VCaP (cell line): ENCODE measurements around the gene TMEM203.
A peak's percentile ranks its signal among the peaks of the same experiment; 100 is the strongest.

ENCODE experiments used
- H3K27ac ChIP-seq: fragments of 450-650 bp; 2 replicates; pipeline ENCODE4 v1.5.1; 2017
- TF ChIP-seq, protein P1 (sequence below): fragments of 450-650 bp; conservative IDR thresholded peaks from 2 replicates; pipeline ENCODE4 v1.5.1; 2017; ENCODE audit warnings: mild to moderate bottlenecking, moderate library complexity

TMEM203 gene

GRCh38 chr9:137185921-137186320 is 19.5 kb downstream of the TMEM203 start:
- TF ChIP-seq, protein P1, sequence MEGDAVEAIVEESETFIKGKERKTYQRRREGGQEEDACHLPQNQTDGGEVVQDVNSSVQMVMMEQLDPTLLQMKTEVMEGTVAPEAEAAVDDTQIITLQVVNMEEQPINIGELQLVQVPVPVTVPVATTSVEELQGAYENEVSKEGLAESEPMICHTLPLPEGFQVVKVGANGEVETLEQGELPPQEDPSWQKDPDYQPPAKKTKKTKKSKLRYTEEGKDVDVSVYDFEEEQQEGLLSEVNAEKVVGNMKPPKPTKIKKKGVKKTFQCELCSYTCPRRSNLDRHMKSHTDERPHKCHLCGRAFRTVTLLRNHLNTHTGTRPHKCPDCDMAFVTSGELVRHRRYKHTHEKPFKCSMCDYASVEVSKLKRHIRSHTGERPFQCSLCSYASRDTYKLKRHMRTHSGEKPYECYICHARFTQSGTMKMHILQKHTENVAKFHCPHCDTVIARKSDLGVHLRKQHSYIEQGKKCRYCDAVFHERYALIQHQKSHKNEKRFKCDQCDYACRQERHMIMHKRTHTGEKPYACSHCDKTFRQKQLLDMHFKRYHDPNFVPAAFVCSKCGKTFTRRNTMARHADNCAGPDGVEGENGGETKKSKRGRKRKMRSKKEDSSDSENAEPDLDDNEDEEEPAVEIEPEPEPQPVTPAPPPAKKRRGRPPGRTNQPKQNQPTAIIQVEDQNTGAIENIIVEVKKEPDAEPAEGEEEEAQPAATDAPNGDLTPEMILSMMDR = no peak
- H3K27ac ChIP-seq = peak overlapping the region; percentile 16; the same call in 1 of the 2 replicates

DNA sequence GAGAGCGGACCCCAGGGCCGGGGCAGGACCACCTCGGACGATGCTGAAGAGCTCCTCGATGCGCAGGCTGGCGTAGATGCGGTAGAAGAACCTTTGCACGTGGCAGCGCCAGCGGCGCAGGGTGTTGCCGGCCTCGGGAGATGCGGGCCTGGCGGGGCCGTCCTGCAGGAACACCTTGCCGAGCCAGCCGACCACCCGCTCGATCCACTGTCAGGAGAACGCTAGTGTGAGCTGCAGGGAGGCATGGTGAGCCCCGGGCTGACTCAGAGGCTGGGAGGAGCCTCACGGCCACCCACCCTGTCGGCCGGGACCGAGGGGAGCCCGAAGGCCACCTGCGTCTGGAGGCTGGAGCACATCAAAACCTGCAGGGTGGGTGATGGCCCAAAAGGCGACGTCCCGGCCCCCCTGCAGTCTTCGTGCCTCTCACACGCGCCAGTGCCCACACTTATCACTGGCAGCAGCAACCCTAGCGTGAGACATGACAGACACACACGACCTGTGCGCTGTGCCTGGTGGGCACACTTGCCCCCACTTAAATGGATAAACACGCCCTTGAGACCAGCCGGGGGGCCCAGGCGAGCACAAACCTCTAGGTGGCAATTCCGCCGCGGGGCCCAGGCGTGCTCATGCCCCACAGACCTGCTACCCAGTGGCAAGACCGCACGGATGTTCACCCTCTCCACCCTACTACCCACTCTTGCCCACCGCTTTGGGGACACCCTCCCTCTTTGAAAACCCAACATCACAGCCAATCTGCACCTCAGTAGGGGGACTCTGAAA is 20.4 kb downstream of the TMEM203 start:
- no peak overlapping the region for H3K27ac ChIP-seq
- TF ChIP-seq, protein P1 = no peak

GRCh38 chr9:137183980-137184595 is 21.4 kb downstream of the TMEM203 start:
- H3K27ac ChIP-seq = no peak overlapping the region
- TF ChIP-seq, protein P1 = no peak

DNA sequence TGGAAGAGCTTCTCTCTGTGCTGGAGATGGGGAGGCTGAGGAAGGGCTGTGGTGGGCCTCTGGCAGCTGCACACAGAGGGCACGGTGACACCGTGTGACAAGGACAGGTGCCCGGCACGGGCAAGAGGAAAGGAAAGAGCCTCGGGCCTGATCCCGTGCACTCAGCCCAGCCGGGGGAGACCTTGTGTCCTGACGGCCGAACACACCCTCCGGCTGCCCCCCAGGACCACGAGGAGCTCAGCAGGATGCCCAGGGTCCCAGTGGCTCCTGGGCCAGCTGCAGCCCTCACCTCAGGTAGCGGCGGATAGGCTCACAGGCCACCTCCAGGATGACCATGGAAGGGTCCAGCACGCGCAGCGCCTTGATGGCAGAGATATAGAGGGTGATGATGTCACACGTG is 22.6 kb downstream of the TMEM203 start:
- H3K27ac ChIP-seq = no peak overlapping the region
- TF ChIP-seq, protein P1 = no peak

GRCh38 chr9:137181680-137182079 is 23.8 kb downstream of the TMEM203 start:
- TF ChIP-seq, protein P1 = no peak
- no peak overlapping the region for H3K27ac ChIP-seq

- TF ChIP-seq, protein P1 = no peak
- H3K27ac ChIP-seq = no peak overlapping the region
These were observed 25.0 kb downstream of the TMEM203 start for GRCh38 chr9:137180491-137180890.

DNA sequence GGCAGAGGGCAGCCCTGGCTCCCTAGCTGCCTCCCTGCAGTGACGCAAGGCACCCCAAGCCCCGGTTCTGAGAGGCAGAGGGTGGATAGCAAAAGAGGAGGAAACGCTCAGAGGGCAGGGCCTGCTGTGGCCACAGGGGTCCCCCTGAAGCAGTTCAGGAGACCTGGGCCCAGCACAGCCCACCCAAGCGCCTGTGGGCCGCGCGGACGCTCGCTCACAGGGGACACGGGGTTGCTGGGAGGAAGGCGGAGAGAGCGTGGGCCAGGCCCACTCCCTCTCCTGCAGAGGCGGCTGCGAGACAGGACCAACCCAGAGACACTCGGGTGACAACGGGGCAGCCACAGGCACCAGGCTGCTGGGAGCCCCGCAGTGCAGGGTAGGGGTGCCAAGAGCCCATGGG is 25.7 kb downstream of the TMEM203 start:
- no peak overlapping the region for H3K27ac ChIP-seq
- TF ChIP-seq, protein P1 = no peak
